Liver (tissue), 9 donors: ENCODE data around the gene CLDN5. TPM values are rescaled to one million over a fixed set of nuclear protein-coding genes. Genes with fewer than 3 reads are reported as not detected.

ENCODE experiments used
- DNase-seq: peaks from one replicate; pipeline ENCODE4 v3.0.0-alpha.2; 2017; ENCODE audit warnings: low spot score
- H3K27ac ChIP-seq, 2 donors: one replicate each; pipeline ENCODE4 v1.7.0; 2013; ENCODE audit warnings: inconsistent platforms in 2 of 2, low read length in 2 of 2, control low read depth in 1 of 2, low read depth in 1 of 2, mild to moderate bottlenecking in 1 of 2
- H3K27me3 ChIP-seq, 4 donors: one replicate each; pipeline versions ENCODE4 v1.6.1 to v1.7.0; 2013; ENCODE audit warnings: low read length in 3 of 4, inconsistent platforms in 1 of 4, mild to moderate bottlenecking in 1 of 4, moderate library complexity in 1 of 4; ENCODE audit not compliant: control insufficient read depth in 4 of 4, insufficient read depth in 4 of 4
- H3K36me3 ChIP-seq, 4 donors: one replicate each; pipeline versions ENCODE4 v1.6.1 to v1.7.0; 2013; ENCODE audit warnings: low read length in 3 of 4, mild to moderate bottlenecking in 3 of 4, low read depth in 1 of 4, moderate library complexity in 1 of 4; ENCODE audit not compliant: control insufficient read depth in 4 of 4, insufficient read depth in 3 of 4
- H3K4me1 ChIP-seq, 4 donors: one replicate each; pipeline versions ENCODE4 v1.6.1 to v1.7.0; 2013; ENCODE audit warnings: low read length in 3 of 4, mild to moderate bottlenecking in 3 of 4, moderate library complexity in 1 of 4; ENCODE audit not compliant: control insufficient read depth in 4 of 4, insufficient read depth in 4 of 4
- H3K4me3 ChIP-seq, 3 donors: one replicate each; pipeline versions ENCODE4 v1.6.1 to v1.7.0; 2013; ENCODE audit warnings: low read length in 3 of 3, control low read depth in 1 of 3, low read depth in 1 of 3, mild to moderate bottlenecking in 1 of 3
- H3K9ac ChIP-seq, 2 donors: one replicate each; pipeline ENCODE4 v1.7.0; 2013; ENCODE audit warnings: low read length in 2 of 2, mild to moderate bottlenecking in 2 of 2, moderate library complexity in 2 of 2, control low read depth in 1 of 2, low read depth in 1 of 2
- H3K9me3 ChIP-seq, 4 donors: one replicate each; pipeline versions ENCODE4 v1.6.1 to v1.7.0; 2013; ENCODE audit warnings: low read length in 3 of 4; ENCODE audit not compliant: control insufficient read depth in 4 of 4
- EGR1 ChIP-seq, 2 donors: IDR thresholded peaks; 2 replicates each; pipeline ENCODE4 v1.6.1; 2016 to 2018; ENCODE audit warnings: antibody characterized with exemption in 2 of 2, low read depth in 2 of 2
- FOXA1 ChIP-seq: IDR thresholded peaks from 2 replicates; pipeline ENCODE4 v1.6.1; 2016; ENCODE audit warnings: antibody characterized with exemption
- FOXA2 ChIP-seq: IDR thresholded peaks from 2 replicates; pipeline ENCODE4 v1.6.1; 2016; ENCODE audit warnings: antibody characterized with exemption
- GABPA ChIP-seq, 2 donors: IDR thresholded peaks in 1 of 2; conservative IDR thresholded peaks in 1 of 2; 2 replicates each; pipeline ENCODE4 v1.6.1; 2016; ENCODE audit warnings: antibody characterized with exemption in 2 of 2, mild to moderate bottlenecking in 1 of 2, moderate library complexity in 1 of 2
- HNF4A ChIP-seq, 2 donors: conservative IDR thresholded peaks; 2 replicates each; pipeline ENCODE4 v1.6.1; 2016; ENCODE audit warnings: antibody characterized with exemption in 2 of 2, mild to moderate bottlenecking in 2 of 2
- HNF4G ChIP-seq: IDR thresholded peaks from 2 replicates; pipeline ENCODE4 v1.6.1; 2016; ENCODE audit warnings: antibody characterized with exemption
- JUND ChIP-seq, 2 donors: IDR thresholded peaks; 2 replicates each; pipeline ENCODE4 v1.6.1; 2016; ENCODE audit warnings: antibody characterized with exemption in 2 of 2
- NR2F2 ChIP-seq: IDR thresholded peaks from 2 replicates; pipeline ENCODE4 v1.6.1; 2016; ENCODE audit warnings: antibody characterized with exemption
- RAD21 ChIP-seq, 2 donors: IDR thresholded peaks; 2 replicates each; pipeline ENCODE4 v1.6.1; 2016; ENCODE audit warnings: antibody characterized with exemption in 2 of 2, mild to moderate bottlenecking in 2 of 2
- RXRA ChIP-seq, 2 donors: IDR thresholded peaks; 2 replicates each; pipeline ENCODE4 v1.6.1; 2017 to 2018; ENCODE audit warnings: antibody characterized with exemption in 2 of 2, mild to moderate bottlenecking in 1 of 2
- SP1 ChIP-seq: IDR thresholded peaks from 2 replicates; pipeline ENCODE4 v1.6.1; 2018; ENCODE audit warnings: antibody characterized with exemption, mild to moderate bottlenecking
- TAF1 ChIP-seq: conservative IDR thresholded peaks from 2 replicates; pipeline ENCODE4 v1.6.1; 2016; ENCODE audit warnings: antibody characterized with exemption, mild to moderate bottlenecking
- YY1 ChIP-seq: IDR thresholded peaks from 2 replicates; pipeline ENCODE4 v1.6.1; 2016; ENCODE audit warnings: antibody characterized with exemption, mild to moderate bottlenecking
- WGBS: extraction: QIAGEN DNeasy Blood & Tissue Kit; methylation state at CpG from one replicate; pipeline ENCODE4 v1.1.7; 2013; 5-methylcytosine and 5-hydroxymethylcytosine counted together
- polyA plus RNA-seq, 2 donors: library from polyadenylated mRNA; stranded (reverse) in 1 of 2; unstranded in 1 of 2; fragments of 200-250 nt in 1 of 2; fragments of >200 nt in 1 of 2; fragmentation: Nextera tagmentation in 1 of 2; extraction: Ambion mirVana in 1 of 2; gene quantifications; one replicate each; pipeline versions ENCODE4 v1.2.1 to v1.2.3, GENCODE V29; 2013 to 2015
- total RNA-seq, 2 donors: library from RNA; depleted of rRNA; stranded (reverse); fragments of >200 nt; gene quantifications; one replicate each; pipeline ENCODE4 v1.2.3, GENCODE V29; 2014
- TF ChIP-seq, protein P1 (sequence below): fragments of 150-350 bp; IDR thresholded peaks from 2 replicates; pipeline ENCODE4 v1.5.1; 2017; ENCODE audit warnings: improper control_type of control experiment, low read depth, low read length; ENCODE audit not compliant: missing input control
- TF ChIP-seq, protein P2 (sequence below): IDR thresholded peaks from 2 replicates; pipeline ENCODE4 v1.6.1; 2016; ENCODE audit warnings: antibody characterized with exemption
- TF ChIP-seq, protein P3 (sequence below): IDR thresholded peaks from 2 replicates; pipeline ENCODE4 v1.6.1; 2016; ENCODE audit warnings: antibody characterized with exemption, mild to moderate bottlenecking
- TF ChIP-seq, protein P4 (sequence below): IDR thresholded peaks from 2 replicates; pipeline ENCODE4 v1.6.1; 2016; ENCODE audit warnings: antibody characterized with exemption
- donor health status: healthy.
- donor health status: healthy.
- donor health status: healthy.
- donor health status: healthy.
- donor health status: healthy.

Gene CLDN5
- total and polyA plus RNA-seq, 4 donors, result 15.6 to 31.5 (median 22.4) TPM

DNA sequence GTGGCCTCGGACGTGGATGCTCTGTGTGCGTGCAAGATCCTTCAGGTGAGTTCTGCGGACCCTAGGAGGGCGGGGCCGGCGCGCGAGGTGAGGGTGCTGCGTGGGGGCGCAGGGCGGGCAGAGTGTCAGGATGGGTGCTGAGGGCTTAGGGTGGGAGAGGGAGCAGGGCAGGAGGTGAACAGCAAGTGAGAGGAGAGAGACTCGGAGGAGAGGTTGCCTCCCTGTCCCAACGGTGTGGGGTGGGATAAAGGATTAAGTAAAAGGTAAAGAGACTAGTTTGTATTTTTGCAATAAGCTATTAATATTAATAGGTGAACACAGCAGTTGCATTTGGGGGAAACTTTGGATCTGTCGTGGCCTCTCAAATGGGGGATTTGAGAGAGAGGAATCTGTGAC lies 44.0 kb downstream of the CLDN5 start:
- peak overlapping the region in 2 of 3 donors; percentile 5 to 45 for H3K4me3 ChIP-seq
- under 1% methylated on average over 15 of the region's 15 CpGs for WGBS
- H3K4me1 ChIP-seq, result peaks cover 3 to 21% (median 17%) of the 10 kb centered on the region in 4 donors
- H3K27ac ChIP-seq, result no peak overlapping the region
- no peak for TF ChIP-seq HNF4A (conservative IDR thresholded peaks at IDR 0.05)
- TF ChIP-seq RAD21 (IDR thresholded peaks at IDR 0.05), result no peak
- no peak for TF ChIP-seq NR2F2
- TF ChIP-seq, protein P1, sequence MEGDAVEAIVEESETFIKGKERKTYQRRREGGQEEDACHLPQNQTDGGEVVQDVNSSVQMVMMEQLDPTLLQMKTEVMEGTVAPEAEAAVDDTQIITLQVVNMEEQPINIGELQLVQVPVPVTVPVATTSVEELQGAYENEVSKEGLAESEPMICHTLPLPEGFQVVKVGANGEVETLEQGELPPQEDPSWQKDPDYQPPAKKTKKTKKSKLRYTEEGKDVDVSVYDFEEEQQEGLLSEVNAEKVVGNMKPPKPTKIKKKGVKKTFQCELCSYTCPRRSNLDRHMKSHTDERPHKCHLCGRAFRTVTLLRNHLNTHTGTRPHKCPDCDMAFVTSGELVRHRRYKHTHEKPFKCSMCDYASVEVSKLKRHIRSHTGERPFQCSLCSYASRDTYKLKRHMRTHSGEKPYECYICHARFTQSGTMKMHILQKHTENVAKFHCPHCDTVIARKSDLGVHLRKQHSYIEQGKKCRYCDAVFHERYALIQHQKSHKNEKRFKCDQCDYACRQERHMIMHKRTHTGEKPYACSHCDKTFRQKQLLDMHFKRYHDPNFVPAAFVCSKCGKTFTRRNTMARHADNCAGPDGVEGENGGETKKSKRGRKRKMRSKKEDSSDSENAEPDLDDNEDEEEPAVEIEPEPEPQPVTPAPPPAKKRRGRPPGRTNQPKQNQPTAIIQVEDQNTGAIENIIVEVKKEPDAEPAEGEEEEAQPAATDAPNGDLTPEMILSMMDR, result no peak
- no peak for TF ChIP-seq HNF4G
- TF ChIP-seq JUND (IDR thresholded peaks at IDR 0.05), result no peak
- TF ChIP-seq TAF1, result no peak
- TF ChIP-seq, protein P2, sequence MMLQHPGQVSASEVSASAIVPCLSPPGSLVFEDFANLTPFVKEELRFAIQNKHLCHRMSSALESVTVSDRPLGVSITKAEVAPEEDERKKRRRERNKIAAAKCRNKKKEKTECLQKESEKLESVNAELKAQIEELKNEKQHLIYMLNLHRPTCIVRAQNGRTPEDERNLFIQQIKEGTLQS, result no peak
- TF ChIP-seq, protein P3, sequence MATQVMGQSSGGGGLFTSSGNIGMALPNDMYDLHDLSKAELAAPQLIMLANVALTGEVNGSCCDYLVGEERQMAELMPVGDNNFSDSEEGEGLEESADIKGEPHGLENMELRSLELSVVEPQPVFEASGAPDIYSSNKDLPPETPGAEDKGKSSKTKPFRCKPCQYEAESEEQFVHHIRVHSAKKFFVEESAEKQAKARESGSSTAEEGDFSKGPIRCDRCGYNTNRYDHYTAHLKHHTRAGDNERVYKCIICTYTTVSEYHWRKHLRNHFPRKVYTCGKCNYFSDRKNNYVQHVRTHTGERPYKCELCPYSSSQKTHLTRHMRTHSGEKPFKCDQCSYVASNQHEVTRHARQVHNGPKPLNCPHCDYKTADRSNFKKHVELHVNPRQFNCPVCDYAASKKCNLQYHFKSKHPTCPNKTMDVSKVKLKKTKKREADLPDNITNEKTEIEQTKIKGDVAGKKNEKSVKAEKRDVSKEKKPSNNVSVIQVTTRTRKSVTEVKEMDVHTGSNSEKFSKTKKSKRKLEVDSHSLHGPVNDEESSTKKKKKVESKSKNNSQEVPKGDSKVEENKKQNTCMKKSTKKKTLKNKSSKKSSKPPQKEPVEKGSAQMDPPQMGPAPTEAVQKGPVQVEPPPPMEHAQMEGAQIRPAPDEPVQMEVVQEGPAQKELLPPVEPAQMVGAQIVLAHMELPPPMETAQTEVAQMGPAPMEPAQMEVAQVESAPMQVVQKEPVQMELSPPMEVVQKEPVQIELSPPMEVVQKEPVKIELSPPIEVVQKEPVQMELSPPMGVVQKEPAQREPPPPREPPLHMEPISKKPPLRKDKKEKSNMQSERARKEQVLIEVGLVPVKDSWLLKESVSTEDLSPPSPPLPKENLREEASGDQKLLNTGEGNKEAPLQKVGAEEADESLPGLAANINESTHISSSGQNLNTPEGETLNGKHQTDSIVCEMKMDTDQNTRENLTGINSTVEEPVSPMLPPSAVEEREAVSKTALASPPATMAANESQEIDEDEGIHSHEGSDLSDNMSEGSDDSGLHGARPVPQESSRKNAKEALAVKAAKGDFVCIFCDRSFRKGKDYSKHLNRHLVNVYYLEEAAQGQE, result no peak
- TF ChIP-seq FOXA2, result no peak
- TF ChIP-seq FOXA1, result no peak
- no peak for TF ChIP-seq EGR1 (IDR thresholded peaks at IDR 0.05; ENCODE audit: low read depth in 2 of 2)
- no peak for TF ChIP-seq SP1
- TF ChIP-seq, protein P4, sequence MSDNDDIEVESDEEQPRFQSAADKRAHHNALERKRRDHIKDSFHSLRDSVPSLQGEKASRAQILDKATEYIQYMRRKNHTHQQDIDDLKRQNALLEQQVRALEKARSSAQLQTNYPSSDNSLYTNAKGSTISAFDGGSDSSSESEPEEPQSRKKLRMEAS, result no peak
- TF ChIP-seq RXRA (IDR thresholded peaks at IDR 0.05), result no peak
- TF ChIP-seq GABPA (IDR thresholded peaks at IDR 0.05 in 1 of 2, conservative IDR thresholded peaks at IDR 0.05 in 1 of 2), result no peak
- no peak for TF ChIP-seq YY1
- no peaks in the 10 kb centered on the region for H3K27me3 ChIP-seq
- no peak for DNase-seq
- H3K9me3 ChIP-seq, result no peaks in the 10 kb centered on the region
- H3K36me3 ChIP-seq, result peaks cover 0 to 4% (median under 1%) of the 10 kb centered on the region in 4 donors
- no peak overlapping the region for H3K9ac ChIP-seq

DNA sequence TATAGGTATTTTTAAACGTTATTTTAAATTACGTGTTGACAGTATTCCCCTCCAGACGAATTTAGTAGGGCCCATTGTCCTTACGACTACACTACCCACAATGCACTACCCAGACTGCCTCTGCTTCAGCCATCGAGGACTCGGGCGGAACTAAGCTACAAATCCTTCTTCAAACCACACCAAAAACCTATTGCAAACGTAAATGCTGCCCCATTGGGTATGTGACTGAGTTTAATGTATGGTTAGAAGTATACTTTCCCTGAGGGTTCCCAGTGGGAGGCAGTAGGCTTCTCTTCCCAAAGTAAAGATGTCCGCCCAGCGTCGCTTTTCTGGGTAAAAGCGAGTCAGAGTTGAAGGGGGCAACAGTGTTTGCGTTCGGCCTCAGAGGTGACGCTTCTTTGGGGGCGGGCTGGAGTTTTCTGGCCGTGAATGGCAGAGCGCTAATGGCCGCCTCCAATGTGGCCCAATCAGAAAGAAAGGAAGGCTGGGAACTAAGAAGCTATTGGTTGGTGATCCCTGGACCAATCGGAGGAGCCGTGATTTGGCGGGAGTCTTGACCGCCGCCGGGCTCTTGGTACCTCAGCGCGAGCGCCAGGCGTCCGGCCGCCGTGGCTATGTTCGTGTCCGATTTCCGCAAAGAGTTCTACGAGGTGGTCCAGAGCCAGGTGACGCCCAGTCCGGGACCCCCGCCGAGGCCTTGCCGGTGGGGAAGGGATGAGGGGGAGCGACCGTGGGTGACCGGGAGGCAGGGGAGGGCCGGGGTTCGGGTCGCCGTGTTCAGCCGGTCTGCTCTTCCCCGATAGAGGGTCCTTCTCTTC lies 44.6 kb downstream of the CLDN5 start, which contains the start of gene CDC45:
Gene CDC45 (plus strand): TSS at position 566 of the 818 bp plus-strand sequence. CDS start 49 bp downstream, at position 615.
- WGBS, result under 1% methylated on average over 50 of the region's 50 CpGs
- Histone ChIP-seq H3K27ac (peak within 1 kb of the TSS; percentile 96 to 100), H3K4me1 (peaks cover 3 to 21% (median 17%) of the 10 kb centered on the region in 4 donors), H3K4me3 (peak within 1 kb of the TSS; percentile 89 to 98 (median 98)), H3K27me3 (no peaks in the 10 kb centered on the region), H3K9me3 (no peaks in the 10 kb centered on the region), H3K36me3 (peaks cover 0 to 8% (median 4%) of the 10 kb centered on the region in 4 donors), H3K9ac (peak within 1 kb of the TSS; percentile 89 to 99)
- peak; percentile 92 for DNase-seq
- peak; percentile 18 for TF ChIP-seq FOXA1
- TF ChIP-seq FOXA2, result no peak
- TF ChIP-seq GABPA (IDR thresholded peaks at IDR 0.05 in 1 of 2, conservative IDR thresholded peaks at IDR 0.05 in 1 of 2), result peak; percentile 72 to 82
- TF ChIP-seq, protein P3, result no peak
- TF ChIP-seq YY1, result peak; percentile 100
- TF ChIP-seq RAD21 (IDR thresholded peaks at IDR 0.05), result peak in 1 of 2 donors; percentile 8
- TF ChIP-seq, protein P1, result no peak
- TF ChIP-seq, protein P4, result peak; percentile 67
- peak; percentile 69 to 76 for TF ChIP-seq RXRA (IDR thresholded peaks at IDR 0.05)
- TF ChIP-seq HNF4A (conservative IDR thresholded peaks at IDR 0.05), result peak in 1 of 2 donors; percentile 28
- TF ChIP-seq NR2F2, result peak; percentile 89
- TF ChIP-seq TAF1, result peak; percentile 60
- TF ChIP-seq SP1, result peak; percentile 82
